ENCODE results near the gene SHMT1.
"Not testable (repeated sequence)": the region's sequence is repeated elsewhere in the genome, so short reads cannot be mapped to it uniquely, and the experiment has no call there.

SHMT1 gene

DNA sequence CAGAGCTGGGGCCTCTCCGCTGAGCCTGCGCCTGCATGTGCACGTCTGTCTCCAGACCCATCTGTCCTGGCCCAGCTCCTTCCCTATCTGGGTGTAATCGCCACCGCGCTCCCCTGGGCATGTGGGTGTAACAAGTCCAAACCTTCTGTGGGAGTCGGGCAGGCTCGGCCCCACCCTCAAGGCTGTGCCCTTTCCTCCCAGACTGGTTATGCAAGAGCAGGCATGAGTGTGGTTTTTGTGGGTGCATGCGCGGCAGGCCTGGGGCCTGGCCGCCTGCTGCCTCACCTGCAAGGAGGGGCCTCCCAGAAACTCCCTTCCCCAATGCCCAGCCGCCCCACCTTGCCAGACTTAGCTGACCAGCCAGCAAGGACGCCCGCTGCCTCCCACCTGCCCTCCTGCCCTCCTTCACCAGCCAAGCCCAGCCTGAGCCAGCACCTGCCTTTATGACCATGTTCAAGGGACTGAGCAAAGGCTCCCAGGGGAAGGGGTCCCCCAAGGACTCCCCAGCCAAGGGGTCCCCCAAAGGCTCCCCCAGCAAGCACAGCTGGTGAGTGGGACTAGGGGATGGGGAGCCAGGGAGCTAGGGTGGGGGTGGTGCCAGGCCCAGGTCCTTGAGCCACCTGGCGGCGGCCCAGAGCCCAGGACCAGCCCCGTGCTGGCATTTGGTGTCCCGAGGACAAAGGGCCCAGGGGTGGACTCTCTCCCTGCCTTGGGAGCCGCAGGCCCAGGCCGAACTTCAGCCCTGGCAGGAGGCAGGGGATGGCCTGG is 14.3 kb upstream of the SHMT1 start, which contains the start of gene EVPLL:
Gene EVPLL (plus strand): TSS at position 342 of the 768 bp plus-strand sequence. CDS start 3,160 bp downstream, outside the sequence.
- DNase-seq: no peak

- no peak for DNase-seq
Observed at GRCh38 chr17:18374216-18374615, 10.9 kb upstream of the SHMT1 start.

DNA sequence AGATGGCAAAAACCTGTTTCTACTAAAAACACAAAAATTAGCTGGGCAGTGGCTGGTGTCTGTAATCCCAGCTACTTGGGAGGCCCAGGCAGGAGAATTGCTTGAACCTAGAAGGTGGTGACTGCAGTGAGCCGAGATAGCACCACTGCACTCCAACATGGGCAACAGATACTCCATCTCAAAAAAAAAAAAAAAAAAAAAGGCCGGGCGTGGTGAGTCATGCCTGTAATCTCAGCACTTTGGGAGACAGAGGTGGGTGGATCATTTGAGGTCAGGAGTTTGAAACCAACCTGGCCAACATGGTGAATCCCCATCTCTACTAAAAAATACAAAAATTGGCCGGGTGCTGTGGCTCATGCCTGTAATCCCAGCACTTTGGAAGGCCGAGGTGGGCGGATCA is 9.8 kb upstream of the SHMT1 start:
- not testable (repeated sequence) for DNase-seq

GRCh38 chr17:18371455-18371854 is 8.1 kb upstream of the SHMT1 start:
- no peak for DNase-seq

DNA sequence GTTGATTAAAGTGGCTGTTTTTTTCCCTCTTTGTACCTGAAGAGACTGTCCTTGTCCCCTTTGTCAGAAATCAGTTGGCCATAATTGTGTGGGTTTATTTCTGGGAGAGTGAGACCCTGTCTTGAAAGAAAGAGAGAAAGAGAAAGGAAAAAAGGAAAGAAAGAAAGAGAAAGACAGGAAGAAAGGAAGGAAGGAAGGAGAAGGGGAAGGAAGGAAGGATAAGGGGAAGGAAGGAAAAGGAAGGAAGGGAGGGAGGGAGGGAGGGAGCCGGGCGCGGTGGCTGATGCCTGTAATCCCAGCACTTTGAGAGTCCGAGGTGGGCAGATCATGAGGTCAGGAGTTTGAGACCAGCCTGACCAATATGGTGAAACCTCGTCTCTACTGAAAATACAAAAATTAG is 7.4 kb upstream of the SHMT1 start:
- no peak for DNase-seq

- no peak for DNase-seq
Observed at GRCh38 chr17:18368946-18369345, 5.6 kb upstream of the SHMT1 start.

GRCh38 chr17:18364166-18364565 is 816 bp upstream of the SHMT1 start:
- DNase-seq: no peak

- DNase-seq: no peak
Observed at GRCh38 chr17:18362698-18363100, 651 bp downstream of the SHMT1 start.

GRCh38 chr17:18361837-18362697 is 1.3 kb downstream of the SHMT1 start:
- DNase-seq: no peak

DNA sequence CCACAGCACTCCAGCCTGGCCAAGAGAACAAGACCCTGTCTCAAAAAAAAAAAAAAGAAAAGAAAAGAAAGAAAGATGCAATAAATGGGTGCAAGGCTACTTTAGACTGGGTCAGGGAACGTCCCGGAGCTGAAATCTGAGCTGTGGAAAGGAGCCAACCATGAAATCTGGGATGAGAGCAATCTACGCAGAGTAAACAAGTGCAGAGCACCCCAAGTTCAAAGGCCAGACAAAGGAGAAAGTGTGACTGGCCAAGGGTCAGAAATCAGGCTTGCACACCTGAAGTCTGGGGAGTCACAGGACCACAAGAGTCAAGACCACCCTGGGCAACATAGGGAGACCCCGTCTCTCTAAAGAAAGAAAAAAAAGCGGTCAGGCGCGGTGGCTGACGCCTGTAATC is 2.8 kb downstream of the SHMT1 start:
- DNase-seq: no peak

DNA sequence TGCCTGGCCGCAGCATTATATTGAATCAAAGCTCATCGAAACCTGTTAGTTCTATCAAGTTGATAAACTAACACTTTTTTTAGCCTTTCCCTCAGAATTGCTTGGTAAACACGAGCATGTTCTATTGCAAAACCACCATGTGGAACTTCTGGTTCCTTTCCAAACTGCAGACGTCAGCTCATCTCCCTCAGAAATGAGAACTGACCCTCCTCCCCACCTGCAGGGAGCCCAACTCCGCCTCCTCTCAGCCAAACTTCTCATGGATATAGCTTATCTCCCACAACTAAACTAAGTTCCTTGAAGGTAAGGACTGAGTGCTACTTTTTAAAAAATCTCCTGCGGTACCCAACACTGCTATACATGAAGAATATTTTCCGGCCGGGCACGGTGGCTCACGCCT is 6.7 kb downstream of the SHMT1 start:
- no peak for DNase-seq

DNA sequence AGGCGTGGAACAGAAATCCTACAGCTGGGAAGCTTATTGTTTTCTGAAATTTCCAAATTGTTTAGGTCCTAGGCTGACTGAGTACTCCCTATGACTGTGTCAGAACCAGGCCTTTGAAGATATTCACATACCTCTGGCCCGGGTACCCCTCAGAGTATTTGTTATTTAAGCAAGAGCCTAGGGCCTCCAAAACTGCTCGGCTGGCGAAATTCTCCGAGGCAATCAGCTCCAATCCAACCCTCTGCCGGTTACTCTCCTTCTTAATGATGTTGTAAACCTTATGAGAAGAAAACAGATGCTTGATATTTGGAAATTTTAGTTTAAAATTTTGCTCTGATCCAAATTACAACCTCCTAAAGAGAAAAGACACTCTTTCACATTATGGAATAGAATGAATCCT is 9.8 kb downstream of the SHMT1 start:
- DNase-seq: no peak

DNA sequence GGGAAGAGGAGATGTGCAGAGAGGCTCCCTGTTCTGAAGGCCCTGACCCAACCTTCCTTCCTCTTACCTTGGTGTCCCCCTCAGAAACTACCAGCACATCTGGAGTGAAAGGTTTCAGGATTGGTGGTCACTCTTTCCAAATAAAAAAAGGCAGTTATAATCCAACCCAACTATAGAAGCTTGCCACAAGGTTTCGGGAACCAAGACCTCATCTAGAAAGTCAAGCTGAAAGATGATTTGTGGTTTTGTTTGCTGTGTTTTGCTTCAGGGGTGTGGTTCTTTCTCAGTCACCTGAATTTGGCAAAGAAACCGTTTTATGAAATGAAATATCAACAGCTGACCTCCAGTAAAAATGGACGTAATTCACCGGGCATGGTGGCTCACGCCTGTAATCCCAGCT is 19.3 kb downstream of the SHMT1 start:
- DNase-seq: no peak

GRCh38 chr17:18339933-18340332 is 23.4 kb downstream of the SHMT1 start:
- no peak for DNase-seq

DNA sequence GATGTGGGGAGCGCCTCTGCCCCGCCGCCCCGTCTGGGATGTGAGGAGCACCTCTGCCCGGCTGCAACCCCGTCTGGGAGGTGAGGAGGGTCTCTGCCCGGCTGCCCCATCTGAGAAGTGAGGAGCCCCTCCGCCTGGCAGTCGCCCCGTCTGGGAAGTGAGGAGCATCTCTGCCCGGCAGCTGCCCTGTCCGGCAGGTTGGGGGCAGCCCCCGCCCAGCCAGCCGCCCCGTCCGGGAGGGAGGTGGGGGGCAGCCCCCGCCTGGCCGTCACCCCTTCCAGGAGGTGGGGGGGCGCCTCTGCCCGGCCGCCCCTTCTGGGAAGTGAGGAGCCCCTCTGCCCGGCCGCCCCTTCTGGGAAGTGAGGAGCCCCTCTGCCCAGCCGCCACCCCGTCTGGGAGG is 25.2 kb downstream of the SHMT1 start:
- DNase-seq: not testable (repeated sequence)

DNA sequence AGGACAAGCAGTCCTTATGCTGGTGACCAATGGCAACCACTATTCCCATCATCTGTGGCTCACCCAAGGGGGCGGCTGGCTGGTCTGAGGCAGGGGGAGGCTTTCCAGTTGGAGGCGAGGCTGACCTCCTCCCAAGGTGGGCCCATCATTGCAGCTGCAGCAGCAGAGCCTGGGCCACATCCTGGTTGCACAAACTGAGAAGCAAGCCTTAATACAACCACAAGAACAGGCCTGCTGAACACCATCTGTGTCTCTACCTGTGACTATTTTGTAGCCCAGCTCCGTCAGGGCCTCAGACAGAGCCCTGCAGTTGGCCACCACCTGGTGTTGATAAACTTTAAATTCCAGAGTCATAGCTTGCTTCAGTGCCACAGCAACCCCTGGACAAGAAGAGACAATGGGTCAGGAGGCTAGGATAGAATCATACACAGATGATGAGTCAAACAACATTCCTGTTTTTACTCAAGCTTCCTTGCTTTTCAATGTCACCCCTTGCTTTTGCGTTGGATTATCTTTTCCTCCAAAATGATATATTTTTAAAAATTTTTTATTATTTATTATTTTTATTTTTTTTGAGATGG is 30.4 kb downstream of the SHMT1 start:
- no peak for DNase-seq

GRCh38 chr17:18331879-18332278 is 31.5 kb downstream of the SHMT1 start:
- no peak for DNase-seq

DNA sequence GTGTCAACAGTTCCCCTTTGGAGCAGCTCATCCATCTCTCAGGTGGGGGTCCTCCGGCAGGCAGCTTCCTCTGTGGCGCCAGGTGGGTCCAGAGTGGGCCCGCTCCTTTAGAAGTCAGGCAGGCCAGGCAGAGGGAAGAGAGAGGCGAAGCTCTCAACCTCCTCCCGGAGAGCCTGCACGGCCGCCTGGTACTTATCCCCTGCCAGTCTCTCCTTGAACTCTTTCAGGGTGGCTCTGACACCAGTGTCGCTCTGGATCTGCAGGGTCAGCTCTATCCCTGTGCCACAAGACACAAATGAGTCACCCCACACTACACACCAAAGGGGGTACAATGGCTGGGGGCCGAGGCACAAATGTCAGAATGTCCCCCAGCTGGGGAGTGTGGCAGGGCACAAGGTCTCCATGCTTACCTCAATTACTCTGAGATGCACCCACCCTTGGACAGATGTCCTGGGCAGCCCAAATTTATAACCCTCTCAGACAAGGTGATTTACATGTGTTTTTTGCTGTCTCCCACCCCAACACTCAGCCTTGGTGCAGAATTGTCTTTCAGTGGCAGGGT is 34.6 kb downstream of the SHMT1 start:
- no peak for DNase-seq

DNA sequence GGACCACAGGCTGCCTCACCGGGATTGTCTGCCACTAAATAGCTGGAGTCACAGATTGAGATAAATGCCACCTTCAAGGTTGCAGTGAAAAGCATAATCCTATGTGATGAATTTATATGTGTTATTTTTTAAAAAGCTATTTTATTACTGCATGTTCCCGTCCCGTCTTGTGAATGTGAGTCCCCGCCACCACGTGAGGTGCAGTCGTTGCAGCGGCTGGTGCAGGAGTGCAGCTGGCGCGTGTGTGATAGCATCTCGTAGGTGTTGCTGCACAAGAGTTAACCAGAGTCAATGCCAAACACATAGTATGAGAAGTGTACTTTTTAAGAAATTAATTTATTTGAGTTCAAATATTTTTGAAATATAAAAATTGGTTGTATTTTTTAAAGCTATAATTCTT is 35.8 kb downstream of the SHMT1 start:
- DNase-seq: no peak

- no peak for DNase-seq
Observed at GRCh38 chr17:18327093-18327492, 36.3 kb downstream of the SHMT1 start.

DNA sequence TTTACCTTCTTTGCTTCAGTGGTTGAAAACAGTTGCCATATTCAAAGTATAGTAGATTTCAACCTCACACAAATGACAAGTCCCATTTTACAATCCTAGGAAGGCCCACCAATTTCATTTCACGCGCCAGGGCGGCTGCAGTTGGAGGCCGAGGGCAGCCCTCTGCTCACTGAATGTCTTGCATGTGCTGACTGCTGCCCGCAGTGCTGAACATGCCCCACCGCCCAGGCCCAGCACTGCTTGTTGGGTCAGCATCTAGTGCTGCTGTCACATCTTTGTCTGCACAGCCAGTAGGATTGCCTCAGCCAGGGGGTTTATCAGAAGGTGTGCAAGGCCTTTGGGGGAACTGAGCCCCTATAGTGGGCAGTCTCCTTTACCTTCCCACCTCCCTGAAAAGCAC is 36.8 kb downstream of the SHMT1 start:
- no peak for DNase-seq

DNA sequence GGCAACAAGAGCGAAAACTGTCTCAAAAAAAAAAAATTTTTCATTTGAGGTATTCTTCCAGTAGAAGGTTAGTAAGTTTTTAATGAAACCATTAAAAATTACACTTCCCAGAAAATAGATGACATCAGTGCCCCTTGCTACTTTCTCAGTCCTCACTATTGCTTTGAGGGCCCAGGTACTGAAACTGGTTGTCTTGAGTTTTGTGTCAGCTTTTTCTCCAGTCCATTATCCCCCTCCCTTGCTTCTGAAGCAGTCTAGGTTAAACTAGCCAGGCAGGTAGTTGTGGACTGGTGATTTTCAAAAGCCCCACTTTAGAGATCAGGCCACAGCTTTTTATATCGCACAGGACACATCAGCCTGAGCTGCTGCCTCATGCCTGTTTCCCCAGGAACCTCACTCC is 37.3 kb downstream of the SHMT1 start:
- no peak for DNase-seq

Data from NCI-H1694 (cell line).